Neural progenitor cell (in vitro differentiated cells): ENCODE results near the gene BMP7. TPM values are rescaled to one million over a fixed set of nuclear protein-coding genes. Genes with fewer than 3 reads are reported as not detected.

Experiments
- DNase-seq: peaks from one replicate; pipeline ENCODE4 v3.0.0-alpha.2; 2016; ENCODE audit warnings: low spot score
- H2AFZ ChIP-seq: fragments of 200-600 bp; sonication (generic); replicated peaks from 2 replicates; pipeline ENCODE4 v1.6.1; 2016; ENCODE audit warnings: antibody characterized with exemption
- H3F3A ChIP-seq: fragments of 200-600 bp; sonication (generic); 2 replicates; pipeline ENCODE4 v1.6.1; 2016; ENCODE audit warnings: antibody characterized with exemption, low read depth
- H3K27ac ChIP-seq: fragments of 200-600 bp; sonication (generic); 2 replicates; pipeline ENCODE4 v1.5.1; 2016; ENCODE audit warnings: mild to moderate bottlenecking
- H3K27me3 ChIP-seq: fragments of 200-600 bp; sonication (generic); 2 replicates; pipeline ENCODE4 v1.6.1; 2016; ENCODE audit warnings: mild to moderate bottlenecking, moderate library complexity
- H3K36me3 ChIP-seq: fragments of 200-600 bp; sonication (generic); 2 replicates; pipeline ENCODE4 v1.5.1; 2016
- H3K4me1 ChIP-seq: fragments of 200-600 bp; sonication (generic); 2 replicates; pipeline ENCODE4 v1.6.1; 2016; ENCODE audit warnings: mixed run types
- H3K4me2 ChIP-seq: fragments of 200-600 bp; sonication (generic); 2 replicates; pipeline ENCODE4 v1.6.1; 2016
- H3K4me3 ChIP-seq: fragments of 200-600 bp; sonication (generic); 2 replicates; pipeline ENCODE4 v1.5.1; 2016
- H3K79me2 ChIP-seq: fragments of 200-600 bp; sonication (generic); 2 replicates; pipeline ENCODE4 v1.6.1; 2016; ENCODE audit warnings: low read depth
- H3K9ac ChIP-seq: fragments of 200-600 bp; sonication (generic); 2 replicates; pipeline ENCODE4 v1.6.1; 2016
- H3K9me3 ChIP-seq: fragments of 200-600 bp; sonication (generic); 2 replicates; pipeline ENCODE4 v1.5.1; 2016; ENCODE audit warnings: low read depth
- H4K20me1 ChIP-seq: fragments of 200-600 bp; sonication (generic); 2 replicates; pipeline ENCODE4 v1.6.1; 2016; ENCODE audit warnings: low read depth
- H3K27ac Mint-ChIP-seq: 3 replicates; pipeline ENCODE4 v1.8.0; 2021; ENCODE audit warnings: mixed read lengths
- H3K27me3 Mint-ChIP-seq: 2 replicates; pipeline ENCODE4 v1.8.0; 2022; ENCODE audit warnings: low read depth, mild to moderate bottlenecking, inconsistent platforms, moderate library complexity, mixed read lengths; ENCODE audit not compliant: insufficient read depth
- H3K36me3 Mint-ChIP-seq: 3 replicates; pipeline ENCODE4 v1.8.0; 2021; ENCODE audit warnings: mixed read lengths
- H3K4me1 Mint-ChIP-seq: 3 replicates; pipeline ENCODE4 v1.8.0; 2021; ENCODE audit warnings: mixed read lengths
- H3K4me3 Mint-ChIP-seq: 3 replicates; pipeline ENCODE4 v1.8.0; 2021; ENCODE audit warnings: mild to moderate bottlenecking, moderate library complexity, mixed read lengths
- H3K9me3 Mint-ChIP-seq: 3 replicates; pipeline ENCODE4 v1.8.0; 2020; ENCODE audit warnings: mixed read lengths
- EZH2 ChIP-seq: fragments of 200-600 bp; sonication (generic); IDR thresholded peaks from 2 replicates; pipeline ENCODE4 v1.6.1; 2017; ENCODE audit warnings: antibody characterized with exemption, mild to moderate bottlenecking, moderate library complexity
- EZH2phosphoT487 ChIP-seq: fragments of 200-600 bp; sonication (generic); IDR thresholded peaks from 2 replicates; pipeline ENCODE4 v1.6.1; 2017; ENCODE audit warnings: antibody characterized with exemption
- total RNA-seq: library from RNA; depleted of rRNA; stranded (reverse); fragments of >200 nt; gene quantifications from 2 replicates; pipeline ENCODE4 v1.2.3, GENCODE V29; 2015; ENCODE audit warnings: low replicate concordance
- TF ChIP-seq, protein P1 (sequence below): fragments of 200-600 bp; sonication (generic); IDR thresholded peaks from 2 replicates; pipeline ENCODE4 v1.5.1; 2017; ENCODE audit warnings: antibody characterized with exemption, mild to moderate bottlenecking

The BMP7 gene
- total RNA-seq, 1 donor from 2014 or later = 11.2 TPM

- Histone ChIP-seq H3K27ac (no peak overlapping the region), H3K79me2 (no peaks in the 10 kb centered on the region), H3K36me3 (no peaks in the 10 kb centered on the region), H2AFZ (no peak overlapping the region), H3K4me3 (no peak overlapping the region), H3K4me2 (no peak overlapping the region), H3F3A (peaks cover 6% of the 10 kb centered on the region), H3K9me3 (no peaks in the 10 kb centered on the region), H3K27me3 (no peaks in the 10 kb centered on the region), H3K9ac (no peak overlapping the region), H3K4me1 (no peaks in the 10 kb centered on the region), H4K20me1 (no peaks in the 10 kb centered on the region)
- peaks cover 5% of the 10 kb centered on the region for H3K27me3 Mint-ChIP-seq
- TF ChIP-seq, protein P1, sequence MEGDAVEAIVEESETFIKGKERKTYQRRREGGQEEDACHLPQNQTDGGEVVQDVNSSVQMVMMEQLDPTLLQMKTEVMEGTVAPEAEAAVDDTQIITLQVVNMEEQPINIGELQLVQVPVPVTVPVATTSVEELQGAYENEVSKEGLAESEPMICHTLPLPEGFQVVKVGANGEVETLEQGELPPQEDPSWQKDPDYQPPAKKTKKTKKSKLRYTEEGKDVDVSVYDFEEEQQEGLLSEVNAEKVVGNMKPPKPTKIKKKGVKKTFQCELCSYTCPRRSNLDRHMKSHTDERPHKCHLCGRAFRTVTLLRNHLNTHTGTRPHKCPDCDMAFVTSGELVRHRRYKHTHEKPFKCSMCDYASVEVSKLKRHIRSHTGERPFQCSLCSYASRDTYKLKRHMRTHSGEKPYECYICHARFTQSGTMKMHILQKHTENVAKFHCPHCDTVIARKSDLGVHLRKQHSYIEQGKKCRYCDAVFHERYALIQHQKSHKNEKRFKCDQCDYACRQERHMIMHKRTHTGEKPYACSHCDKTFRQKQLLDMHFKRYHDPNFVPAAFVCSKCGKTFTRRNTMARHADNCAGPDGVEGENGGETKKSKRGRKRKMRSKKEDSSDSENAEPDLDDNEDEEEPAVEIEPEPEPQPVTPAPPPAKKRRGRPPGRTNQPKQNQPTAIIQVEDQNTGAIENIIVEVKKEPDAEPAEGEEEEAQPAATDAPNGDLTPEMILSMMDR = no peak
- TF ChIP-seq EZH2phosphoT487 (no peak), EZH2 (no peak)
- H3K4me3 Mint-ChIP-seq = no peak overlapping the region
- peaks cover 27% of the 10 kb centered on the region for H3K36me3 Mint-ChIP-seq
- no peak for DNase-seq
- no peak overlapping the region for H3K27ac Mint-ChIP-seq
- no peaks in the 10 kb centered on the region for H3K9me3 Mint-ChIP-seq
- H3K4me1 Mint-ChIP-seq = no peaks in the 10 kb centered on the region
Measured at GRCh38 chr20:57187068-57187634, 79.3 kb downstream of the BMP7 start.

DNA sequence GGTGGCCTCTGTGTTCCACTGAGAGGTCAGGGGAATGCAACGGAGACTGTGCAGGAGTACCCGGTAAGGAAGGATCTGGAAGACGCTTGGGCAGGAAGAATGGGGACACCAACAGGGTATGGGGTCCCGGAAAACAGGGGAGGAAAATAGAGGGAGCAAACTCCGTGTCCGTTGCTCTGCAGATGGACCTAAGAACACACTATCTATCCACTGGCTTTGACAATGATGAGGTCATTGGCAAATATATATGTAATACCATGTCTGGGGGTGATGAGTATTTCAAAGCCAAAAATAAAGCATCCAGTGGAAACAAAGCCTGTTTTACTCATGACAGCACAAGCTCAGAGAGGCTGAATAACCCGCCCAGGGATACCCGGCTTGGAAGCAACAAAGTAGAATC, 80.2 kb downstream of the BMP7 start:
- Histone ChIP-seq H3K27ac (no peak overlapping the region), H3K4me3 (no peak overlapping the region), H3K27me3 (no peaks in the 10 kb centered on the region), H3K79me2 (no peaks in the 10 kb centered on the region), H3K36me3 (no peaks in the 10 kb centered on the region), H3K4me1 (no peaks in the 10 kb centered on the region), H3K9me3 (no peaks in the 10 kb centered on the region), H3K9ac (no peak overlapping the region), H3K4me2 (no peak overlapping the region), H2AFZ (no peak overlapping the region), H3F3A (peaks cover 6% of the 10 kb centered on the region), H4K20me1 (no peaks in the 10 kb centered on the region)
- no peak for DNase-seq
- TF ChIP-seq EZH2phosphoT487 (no peak), EZH2 (no peak)
- TF ChIP-seq, protein P1 = no peak
- no peak overlapping the region for H3K4me3 Mint-ChIP-seq
- no peaks in the 10 kb centered on the region for H3K9me3 Mint-ChIP-seq
- H3K4me1 Mint-ChIP-seq = peaks cover 7% of the 10 kb centered on the region
- H3K36me3 Mint-ChIP-seq = peaks cover 27% of the 10 kb centered on the region
- peaks cover 5% of the 10 kb centered on the region for H3K27me3 Mint-ChIP-seq
- peak overlapping the region; percentile 5 for H3K27ac Mint-ChIP-seq

GRCh38 chr20:57185188-57185743, 81.2 kb downstream of the BMP7 start:
- Mint-ChIP-seq H3K4me3 (no peak overlapping the region), H3K9me3 (no peaks in the 10 kb centered on the region), H3K36me3 (peaks cover 22% of the 10 kb centered on the region), H3K4me1 (peaks cover 16% of the 10 kb centered on the region), H3K27me3 (peaks cover 5% of the 10 kb centered on the region), H3K27ac (no peak overlapping the region)
- Histone ChIP-seq H3K36me3 (no peaks in the 10 kb centered on the region), H2AFZ (no peak overlapping the region), H3K79me2 (no peaks in the 10 kb centered on the region), H3K9me3 (no peaks in the 10 kb centered on the region), H4K20me1 (no peaks in the 10 kb centered on the region), H3K27me3 (no peaks in the 10 kb centered on the region), H3K9ac (no peak overlapping the region), H3K4me1 (no peaks in the 10 kb centered on the region), H3K4me3 (no peak overlapping the region), H3K4me2 (no peak overlapping the region), H3K27ac (no peak overlapping the region), H3F3A (peaks cover 6% of the 10 kb centered on the region)
- TF ChIP-seq EZH2phosphoT487 = no peak
- TF ChIP-seq EZH2 = no peak
- TF ChIP-seq, protein P1 = no peak
- DNase-seq = no peak
